Ovary (tissue), 3 donors: ENCODE results near the gene JADE3.

Experiments
- CTCF ChIP-seq, 3 donors: fragments of 450-650 bp in 2 of 3; fragments of 200-600 bp in 1 of 3; IDR thresholded peaks; one replicate each; pipeline versions ENCODE4 v1.5.1 to v1.8.0; 2016 to 2022; ENCODE audit warnings: antibody characterized with exemption in 3 of 3, mild to moderate bottlenecking in 1 of 3
- POLR2A ChIP-seq: fragments of 450-650 bp; IDR thresholded peaks from one replicate; pipeline ENCODE4 v1.6.1; 2017; ENCODE audit warnings: antibody characterized with exemption, mild to moderate bottlenecking, moderate library complexity
- donor health status: DM: no; HTN: no; CAD: no.

GRCh38 chrX:46978341-46979291, 66.4 kb downstream of the JADE3 start:
- TF ChIP-seq CTCF (IDR thresholded peaks at IDR 0.05): peak in 2 of 3 donors; percentile 29 to 31
- no peak for TF ChIP-seq POLR2A
